CD4-positive, alpha-beta T cell (primary cell): ENCODE measurements around the gene ARSG. TPM values are rescaled to one million over a fixed set of nuclear protein-coding genes. Genes with fewer than 3 reads are reported as not detected.

Source experiments
- ATAC-seq: fragments of 200-7000 bp; cut with Tn5 transposase; one replicate; pipeline ENCODE4 v1.10.0; 2022; ENCODE audit warnings: mild to moderate bottlenecking; ENCODE audit not compliant: poor library complexity
- CTCF ChIA-PET: fragments of 350-600 bp; sonication (Branson Sonifier 250); formaldehyde crosslinking; loops from one replicate; lab custom pipeline; 2021; ENCODE audit warnings: antibody characterized with exemption, inconsistent platforms; lab: Charles Lee
- POLR2A ChIA-PET: fragments of 350-600 bp; sonication (Branson Sonifier 250); formaldehyde crosslinking; loops from one replicate; lab custom pipeline; 2021; ENCODE audit warnings: antibody characterized with exemption, inconsistent platforms; lab: Charles Lee
- DNase-seq, 14 experiments: peaks; one replicate each; pipeline ENCODE4 v3.0.0-alpha.2; 2013 to 2020; ENCODE audit warnings: mixed read lengths in 2 of 14
- H3K27ac ChIP-seq, 2 donors: one replicate each; pipeline versions ENCODE4 v1.5.1 to v1.7.0; 2013; ENCODE audit warnings: low read length in 2 of 2, low read depth in 1 of 2, mild to moderate bottlenecking in 1 of 2
- H3K27me3 ChIP-seq, 2 experiments: 1 replicate in 1 of 2; 2 replicates in 1 of 2; pipeline versions ENCODE4 v1.6.1 to v1.7.0; 2013; ENCODE audit warnings: low read length in 2 of 2, control low read depth in 1 of 2, mild to moderate bottlenecking in 1 of 2, moderate library complexity in 1 of 2; ENCODE audit not compliant: insufficient read depth in 2 of 2, control insufficient read depth in 1 of 2
- H3K36me3 ChIP-seq: one replicate; pipeline ENCODE4 v1.6.1; 2013; ENCODE audit warnings: low read length, control low read depth; ENCODE audit not compliant: insufficient read depth
- H3K4me1 ChIP-seq: one replicate; pipeline ENCODE4 v1.6.1; 2013; ENCODE audit warnings: low read length, control low read depth; ENCODE audit not compliant: insufficient read depth
- H3K4me3 ChIP-seq: one replicate; pipeline ENCODE4 v1.5.1; 2013; ENCODE audit warnings: mild to moderate bottlenecking, low read length, moderate library complexity
- H3K9me3 ChIP-seq, 2 experiments: 1 replicate in 1 of 2; 2 replicates in 1 of 2; pipeline versions ENCODE4 v1.6.1 to v1.7.0; 2013; ENCODE audit warnings: low read length in 2 of 2, mild to moderate bottlenecking in 2 of 2, control low read depth in 1 of 2, moderate library complexity in 1 of 2; ENCODE audit not compliant: control insufficient read depth in 1 of 2, insufficient read depth in 1 of 2
- H3K27ac Mint-ChIP-seq: one replicate; pipeline ENCODE4 v1.8.0; 2020; ENCODE audit warnings: mixed read lengths
- H3K27me3 Mint-ChIP-seq: one replicate; pipeline ENCODE4 v1.8.0; 2021; ENCODE audit warnings: mixed read lengths
- H3K36me3 Mint-ChIP-seq: one replicate; pipeline ENCODE4 v1.8.0; 2021; ENCODE audit warnings: low read depth, mixed read lengths
- H3K4me1 Mint-ChIP-seq: one replicate; pipeline ENCODE4 v1.8.0; 2021; ENCODE audit warnings: low read depth, mixed read lengths
- H3K4me3 Mint-ChIP-seq: one replicate; pipeline ENCODE4 v1.8.0; 2020; ENCODE audit warnings: mild to moderate bottlenecking, mixed read lengths
- H3K9me3 Mint-ChIP-seq: one replicate; pipeline ENCODE4 v1.8.0; 2020; ENCODE audit warnings: mixed read lengths
- CTCF ChIP-seq: fragments of 200-600 bp; IDR thresholded peaks from one replicate; pipeline ENCODE4 v1.8.0; 2022; ENCODE audit warnings: antibody characterized with exemption, mild to moderate bottlenecking
- intact Hi-C, 2 experiments: fragments of 100-400 bp; cut with DNase I in 1 of 2; cut with micrococcal nuclease in 1 of 2; formaldehyde crosslinking; loops; one replicate each; pipeline versions ENCODE4 v1.15.1 to v1.9.0; 2023 to 2025; cut with DNase I, micrococcal nuclease
- total RNA-seq, 174 experiments: library from RNA in 2 of 174; stranded (reverse) in 2 of 174; gene quantifications; one replicate each; pipeline ENCODE4 v1.2.3 and lab custom pipeline; 2021 to 2026

The ARSG gene
- total RNA-seq, 2 experiments from 2014 or later, result 13.8 to 16.0 TPM

- Histone ChIP-seq H3K9me3 (peaks cover 0 to 3% of the 10 kb centered on the region in 2 experiments), H3K27me3 (no peaks in the 10 kb centered on the region), H3K36me3 (peaks cover 6% of the 10 kb centered on the region), H3K4me1 (no peaks in the 10 kb centered on the region), H3K4me3 (no peak overlapping the region), H3K27ac (no peak overlapping the region)
- Mint-ChIP-seq H3K4me1 (peaks cover 26% of the 10 kb centered on the region), H3K27me3 (no peaks in the 10 kb centered on the region), H3K36me3 (peaks cover 45% of the 10 kb centered on the region), H3K27ac (no peak overlapping the region), H3K9me3 (peaks cover 6% of the 10 kb centered on the region), H3K4me3 (no peak overlapping the region)
- no peak for DNase-seq
- ChIA-PET CTCF (interaction anchor here (2.0 kb wide), 1 partner anchor 16 kb away, joined by 4 read pairs; no protein-coding TSS in a partner anchor), POLR2A (no interaction called here)
- no peak for ATAC-seq
- intact Hi-C loops, result no loop called here
- TF ChIP-seq CTCF, result no peak
Measured at GRCh38 chr17:68420065-68420464, 128.8 kb downstream of the ARSG start.

GRCh38 chr17:68421486-68421885, 130.2 kb downstream of the ARSG start:
- H3K4me3 Mint-ChIP-seq, result no peak overlapping the region
- H3K27ac ChIP-seq, result no peak overlapping the region
- no peaks in the 10 kb centered on the region for H3K4me1 ChIP-seq
- peaks cover 37% of the 10 kb centered on the region for H3K36me3 Mint-ChIP-seq
- no peaks in the 10 kb centered on the region for H3K27me3 ChIP-seq
- ChIA-PET CTCF (no interaction called here), POLR2A (interaction anchor here (0.9 kb wide), 1 partner anchor 11 kb away, joined by 3 read pairs; no protein-coding TSS in a partner anchor)
- DNase-seq (no peak), ATAC-seq (no peak)
- H3K27me3 Mint-ChIP-seq, result no peaks in the 10 kb centered on the region
- H3K27ac Mint-ChIP-seq, result no peak overlapping the region
- H3K9me3 ChIP-seq, result peaks cover 0 to 3% of the 10 kb centered on the region in 2 experiments
- peaks cover 11% of the 10 kb centered on the region for H3K36me3 ChIP-seq
- TF ChIP-seq CTCF, result no peak
- no peaks in the 10 kb centered on the region for H3K9me3 Mint-ChIP-seq
- H3K4me3 ChIP-seq, result no peak overlapping the region
- intact Hi-C loops, result no loop called here
- peaks cover 11% of the 10 kb centered on the region for H3K4me1 Mint-ChIP-seq

GRCh38 chr17:68422821-68423220, 131.5 kb downstream of the ARSG start:
- no peaks in the 10 kb centered on the region for H3K27me3 ChIP-seq
- Mint-ChIP-seq H3K4me1 (peaks cover 7% of the 10 kb centered on the region), H3K36me3 (peaks cover 33% of the 10 kb centered on the region), H3K27me3 (no peaks in the 10 kb centered on the region), H3K4me3 (no peak overlapping the region), H3K27ac (no peak overlapping the region), H3K9me3 (no peaks in the 10 kb centered on the region)
- no peak overlapping the region for H3K4me3 ChIP-seq
- H3K4me1 ChIP-seq, result no peaks in the 10 kb centered on the region
- no peak overlapping the region for H3K27ac ChIP-seq
- peaks cover 11% of the 10 kb centered on the region for H3K36me3 ChIP-seq
- POLR2A ChIA-PET, result interaction anchor here (1.0 kb wide), 1 partner anchor 9 kb away, joined by 3 read pairs; no protein-coding TSS in a partner anchor
- intact Hi-C loops, result no loop called here
- CTCF ChIA-PET, result interaction anchor here (1.2 kb wide), 1 partner anchor 13 kb away, joined by 3 read pairs; no protein-coding TSS in a partner anchor
- no peak for TF ChIP-seq CTCF
- no peaks in the 10 kb centered on the region for H3K9me3 ChIP-seq
- no peak for ATAC-seq
- no peak for DNase-seq
